Sigmoid colon (tissue), 7 donors: ENCODE results near the gene GPBP1. TPM values are rescaled to one million over a fixed set of nuclear protein-coding genes. Genes with fewer than 3 reads are reported as not detected.

Experiments used
- DNase-seq: peaks from one replicate; pipeline ENCODE4 v3.0.0-alpha.2; 2019
- H3K27ac ChIP-seq, 4 donors: fragments of 200-600 bp; sonication (generic); one replicate each; pipeline ENCODE4 v1.5.1; 2016 to 2019; ENCODE audit warnings: mild to moderate bottlenecking in 1 of 4
- H3K27me3 ChIP-seq, 3 donors: fragments of 200-600 bp; sonication (generic); one replicate each; pipeline ENCODE4 v1.5.1; 2019; ENCODE audit warnings: mild to moderate bottlenecking in 1 of 3
- H3K36me3 ChIP-seq, 4 donors: fragments of 200-600 bp; sonication (generic); one replicate each; pipeline ENCODE4 v1.5.1; 2016 to 2019
- H3K4me1 ChIP-seq, 4 donors: fragments of 200-600 bp; sonication (generic); one replicate each; pipeline ENCODE4 v1.5.1; 2017 to 2019
- H3K4me3 ChIP-seq, 4 donors: fragments of 200-600 bp; sonication (generic); one replicate each; pipeline ENCODE4 v1.5.1; 2017 to 2019; ENCODE audit warnings: mild to moderate bottlenecking in 2 of 4, moderate library complexity in 1 of 4
- H3K9me3 ChIP-seq, 4 donors: fragments of 200-600 bp in 3 of 4; sonication (generic) in 3 of 4; one replicate each; pipeline versions ENCODE4 v1.5.1 to v1.6.1; 2013 to 2019
- CTCF ChIP-seq, 4 experiments: fragments of 450-650 bp in 3 of 4; fragments of 200-600 bp in 1 of 4; IDR thresholded peaks; one replicate each; pipeline ENCODE4 v1.5.1; 2016 to 2019; ENCODE audit warnings: antibody characterized with exemption in 4 of 4, mild to moderate bottlenecking in 3 of 4, moderate library complexity in 2 of 4
- EP300 ChIP-seq, 4 donors: sonication (generic); formaldehyde crosslinking; IDR thresholded peaks; one replicate each; pipeline ENCODE4 v1.6.1; 2017; ENCODE audit warnings: antibody characterized with exemption in 4 of 4
- POLR2A ChIP-seq, 2 donors: fragments of 450-650 bp; IDR thresholded peaks; one replicate each; pipeline ENCODE4 v1.6.1; 2016; ENCODE audit warnings: antibody characterized with exemption in 2 of 2, mild to moderate bottlenecking in 2 of 2, moderate library complexity in 2 of 2
- POLR2AphosphoS5 ChIP-seq, 4 donors: sonication (generic); formaldehyde crosslinking; IDR thresholded peaks; one replicate each; pipeline ENCODE4 v1.6.1; 2017; ENCODE audit warnings: antibody characterized with exemption in 4 of 4
- WGBS, 2 donors: extraction: QIAGEN DNeasy Blood & Tissue Kit; methylation state at CpG; one replicate each; pipeline ENCODE4 v1.1.7; 2013; 5-methylcytosine and 5-hydroxymethylcytosine counted together
- intact Hi-C: fragments of 100-400 bp; cut with DNase I; formaldehyde crosslinking; loops from one replicate; pipeline ENCODE4 v1.15.1; 2023
- polyA plus RNA-seq, 3 donors: library from polyadenylated mRNA; stranded (reverse); fragments of 200-250 nt; gene quantifications; one replicate each; pipeline ENCODE4 v1.2.3, GENCODE V29; 2013
- total RNA-seq, 4 donors: library from RNA; depleted of rRNA; stranded (reverse); fragments of >200 nt; gene quantifications; one replicate each; pipeline ENCODE4 v1.1.0, GENCODE V29; 2016
- donor health status: healthy with polysubstance abuse.
- donor health status: Bipolar disorder and iron deficiency.
- donor health status: healthy.

GPBP1 gene
- total and polyA plus RNA-seq, 7 donors, result 32.4 to 69.2 (median 52.3) TPM

- intact Hi-C loops, result no loop called here
- DNase-seq, result no peak
- 87 to 90% methylated on average over 4 of the region's 4 CpGs for WGBS, 2 donors
These were observed 21.5 kb upstream of the GPBP1 start for GRCh38 chr5:57152316-57152715.

GRCh38 chr5:57155033-57155432 lies 18.8 kb upstream of the GPBP1 start:
- intact Hi-C loops, result no loop called here
- TF ChIP-seq EP300 (IDR thresholded peaks at IDR 0.05), result no peak
- TF ChIP-seq POLR2A (IDR thresholded peaks at IDR 0.05), result no peak
- no peak for TF ChIP-seq POLR2AphosphoS5 (IDR thresholded peaks at IDR 0.05)
- TF ChIP-seq CTCF (IDR thresholded peaks at IDR 0.05), result no peak
- Histone ChIP-seq H3K27me3 (no peaks in the 10 kb centered on the region), H3K4me3 (no peak overlapping the region), H3K9me3 (peaks cover 0 to 9% (median 0%) of the 10 kb centered on the region in 4 donors), H3K27ac (no peak overlapping the region), H3K4me1 (no peaks in the 10 kb centered on the region), H3K36me3 (no peaks in the 10 kb centered on the region)
- DNase-seq, result no peak
- 90 to 97% methylated on average over 2 of the region's 2 CpGs for WGBS, 2 donors

More at GRCh38 chr5:57152316-57152715, 21.5 kb upstream of the GPBP1 start:
- TF ChIP-seq CTCF (IDR thresholded peaks at IDR 0.05), result no peak
- TF ChIP-seq POLR2A (IDR thresholded peaks at IDR 0.05), result no peak
- no peak for TF ChIP-seq EP300 (IDR thresholded peaks at IDR 0.05)
- TF ChIP-seq POLR2AphosphoS5 (IDR thresholded peaks at IDR 0.05), result no peak
- H3K4me3 ChIP-seq, result no peak overlapping the region
- H3K27ac ChIP-seq, result no peak overlapping the region
- no peaks in the 10 kb centered on the region for H3K36me3 ChIP-seq
- no peaks in the 10 kb centered on the region for H3K9me3 ChIP-seq
- H3K27me3 ChIP-seq, result no peaks in the 10 kb centered on the region
- no peaks in the 10 kb centered on the region for H3K4me1 ChIP-seq

GRCh38 chr5:57157131-57157530 lies 16.7 kb upstream of the GPBP1 start:
- H3K9me3 ChIP-seq, result peaks cover 0 to 9% (median 0%) of the 10 kb centered on the region in 4 donors
- 73 to 88% methylated on average over 2 of the region's 2 CpGs for WGBS, 2 donors
- intact Hi-C loops, result no loop called here
- H3K4me1 ChIP-seq, result no peaks in the 10 kb centered on the region
- no peaks in the 10 kb centered on the region for H3K27me3 ChIP-seq
- H3K36me3 ChIP-seq, result no peaks in the 10 kb centered on the region
- H3K27ac ChIP-seq, result no peak overlapping the region
- DNase-seq, result no peak
- no peak for TF ChIP-seq CTCF (IDR thresholded peaks at IDR 0.05)
- no peak for TF ChIP-seq POLR2AphosphoS5 (IDR thresholded peaks at IDR 0.05)
- TF ChIP-seq POLR2A (IDR thresholded peaks at IDR 0.05), result no peak
- H3K4me3 ChIP-seq, result no peak overlapping the region

- TF ChIP-seq EP300 (IDR thresholded peaks at IDR 0.05) (no peak), POLR2A (IDR thresholded peaks at IDR 0.05) (no peak), POLR2AphosphoS5 (IDR thresholded peaks at IDR 0.05) (no peak), CTCF (IDR thresholded peaks at IDR 0.05) (no peak)
- Histone ChIP-seq H3K27me3 (no peaks in the 10 kb centered on the region), H3K36me3 (no peaks in the 10 kb centered on the region), H3K4me3 (no peak overlapping the region), H3K4me1 (no peaks in the 10 kb centered on the region), H3K9me3 (peaks cover 0 to 9% (median 0%) of the 10 kb centered on the region in 4 donors), H3K27ac (no peak overlapping the region)
- intact Hi-C loops, result no loop called here
- no peak for DNase-seq
- WGBS, 2 donors, result 95 to 96% methylated on average over 7 of the region's 7 CpGs
These were observed 16.2 kb upstream of the GPBP1 start for GRCh38 chr5:57157666-57158065.

- WGBS, 2 donors, result 95 to 98% methylated on average over 3 of the region's 3 CpGs
- intact Hi-C loops, result no loop called here
- TF ChIP-seq POLR2A (IDR thresholded peaks at IDR 0.05), result no peak
- TF ChIP-seq CTCF (IDR thresholded peaks at IDR 0.05), result no peak
- no peak for TF ChIP-seq POLR2AphosphoS5 (IDR thresholded peaks at IDR 0.05)
- TF ChIP-seq EP300 (IDR thresholded peaks at IDR 0.05), result no peak
These were observed 10.3 kb upstream of the GPBP1 start for GRCh38 chr5:57163553-57164006.

More at GRCh38 chr5:57163553-57164006, 10.3 kb upstream of the GPBP1 start:
- Histone ChIP-seq H3K4me1 (no peaks in the 10 kb centered on the region), H3K27me3 (no peaks in the 10 kb centered on the region), H3K27ac (no peak overlapping the region), H3K4me3 (no peak overlapping the region), H3K9me3 (no peaks in the 10 kb centered on the region), H3K36me3 (no peaks in the 10 kb centered on the region)
- DNase-seq, result no peak
